Testis (tissue), 2 donors: ENCODE results near the gene RASGEF1B.

ENCODE experiments used
- POLR2A ChIP-seq: fragments of 450-650 bp; IDR thresholded peaks from one replicate; pipeline ENCODE4 v1.6.1; 2017; ENCODE audit warnings: antibody characterized with exemption, mild to moderate bottlenecking, moderate library complexity
- TF ChIP-seq, protein P1 (sequence below), 3 experiments: fragments of 450-650 bp in 2 of 3; fragments of 200-600 bp in 1 of 3; sonication (generic) in 1 of 3; IDR thresholded peaks; one replicate each; pipeline ENCODE4 v1.5.1; 2016 to 2019; ENCODE audit warnings: antibody characterized with exemption in 3 of 3, mild to moderate bottlenecking in 2 of 3, moderate library complexity in 1 of 3

- TF ChIP-seq, protein P1, sequence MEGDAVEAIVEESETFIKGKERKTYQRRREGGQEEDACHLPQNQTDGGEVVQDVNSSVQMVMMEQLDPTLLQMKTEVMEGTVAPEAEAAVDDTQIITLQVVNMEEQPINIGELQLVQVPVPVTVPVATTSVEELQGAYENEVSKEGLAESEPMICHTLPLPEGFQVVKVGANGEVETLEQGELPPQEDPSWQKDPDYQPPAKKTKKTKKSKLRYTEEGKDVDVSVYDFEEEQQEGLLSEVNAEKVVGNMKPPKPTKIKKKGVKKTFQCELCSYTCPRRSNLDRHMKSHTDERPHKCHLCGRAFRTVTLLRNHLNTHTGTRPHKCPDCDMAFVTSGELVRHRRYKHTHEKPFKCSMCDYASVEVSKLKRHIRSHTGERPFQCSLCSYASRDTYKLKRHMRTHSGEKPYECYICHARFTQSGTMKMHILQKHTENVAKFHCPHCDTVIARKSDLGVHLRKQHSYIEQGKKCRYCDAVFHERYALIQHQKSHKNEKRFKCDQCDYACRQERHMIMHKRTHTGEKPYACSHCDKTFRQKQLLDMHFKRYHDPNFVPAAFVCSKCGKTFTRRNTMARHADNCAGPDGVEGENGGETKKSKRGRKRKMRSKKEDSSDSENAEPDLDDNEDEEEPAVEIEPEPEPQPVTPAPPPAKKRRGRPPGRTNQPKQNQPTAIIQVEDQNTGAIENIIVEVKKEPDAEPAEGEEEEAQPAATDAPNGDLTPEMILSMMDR (IDR thresholded peaks at IDR 0.05): peak in 2 of 3 experiments; percentile 11 to 12
- TF ChIP-seq POLR2A: no peak
Measured at GRCh38 chr4:81472281-81473182, 825 bp upstream of the RASGEF1B start.
